ENCODE measurements around the gene PIH1D2.
"Not testable (repeated sequence)": the region's sequence is repeated elsewhere in the genome, so short reads cannot be mapped to it uniquely, and the experiment has no call there.

Gene PIH1D2

GRCh38 chr11:112050721-112051120 is 23.1 kb downstream of the PIH1D2 start:
- DNase-seq: no peak

GRCh38 chr11:112049777-112050176 is 24.0 kb downstream of the PIH1D2 start:
- no peak for DNase-seq

- not testable (repeated sequence) for DNase-seq
Observed at GRCh38 chr11:112048256-112048655, 25.6 kb downstream of the PIH1D2 start.

- DNase-seq: not testable (repeated sequence)
Observed at GRCh38 chr11:112046647-112047046, 27.2 kb downstream of the PIH1D2 start.

GRCh38 chr11:112044961-112045360 is 28.9 kb downstream of the PIH1D2 start:
- no peak for DNase-seq

- no peak for DNase-seq
Observed at GRCh38 chr11:112042961-112043304, 30.9 kb downstream of the PIH1D2 start.

- no peak for DNase-seq
Observed at GRCh38 chr11:112042161-112042960, 31.5 kb downstream of the PIH1D2 start.

GRCh38 chr11:112037527-112037926 is 36.3 kb downstream of the PIH1D2 start:
- DNase-seq: no peak

GRCh38 chr11:112033902-112034301 is 39.9 kb downstream of the PIH1D2 start:
- DNase-seq: no peak

- DNase-seq: no peak
Observed at GRCh38 chr11:112029460-112029859, 44.4 kb downstream of the PIH1D2 start.

- not testable (repeated sequence) for DNase-seq
Observed at GRCh38 chr11:112026784-112027410, 46.9 kb downstream of the PIH1D2 start.

- peak; percentile 63 for DNase-seq
Observed at GRCh38 chr11:112025707-112026106, 48.1 kb downstream of the PIH1D2 start.

GRCh38 chr11:112024773-112025678 is 48.8 kb downstream of the PIH1D2 start, which contains the start of gene DLAT:
TSS of gene DLAT (plus strand) at chr11:112025408. CDS start at chr11:112025473, 65 bp downstream.
- DNase-seq: peak; percentile 97

- DNase-seq: no peak
Observed at GRCh38 chr11:112024178-112024772, 49.5 kb downstream of the PIH1D2 start.

GRCh38 chr11:112023104-112023503 is 50.7 kb downstream of the PIH1D2 start:
- DNase-seq: no peak

GRCh38 chr11:112019066-112019465 is 54.8 kb downstream of the PIH1D2 start:
- no peak for DNase-seq

Data from eye (tissue), 1 donor.